Smooth muscle cell (in vitro differentiated cells): ENCODE data around the gene SLC41A3. TPM values are rescaled to one million over a fixed set of nuclear protein-coding genes. Genes with fewer than 3 reads are reported as not detected.

ENCODE experiments used
- DNase-seq: peaks from one replicate; lab custom pipeline; 2025; ENCODE audit not compliant: unreplicated experiment; lab: John Stamatoyannopoulos, UW
- H2AFZ ChIP-seq: fragments of 200-600 bp; sonication (generic); 2 replicates; pipeline ENCODE4 v1.6.0; 2016; ENCODE audit warnings: antibody characterized with exemption, low read depth, mild to moderate bottlenecking
- H3F3A ChIP-seq: fragments of 200-600 bp; sonication (generic); 2 replicates; pipeline ENCODE4 v1.6.0; 2017; ENCODE audit warnings: antibody characterized with exemption, low read depth
- H3K27ac ChIP-seq: fragments of 200-600 bp; sonication (generic); 2 replicates; pipeline ENCODE4 v1.5.1; 2016; ENCODE audit warnings: low read depth, mild to moderate bottlenecking
- H3K27me3 ChIP-seq: fragments of 200-600 bp; sonication (generic); 2 replicates; pipeline ENCODE4 v1.6.1; 2016; ENCODE audit warnings: low read depth, mild to moderate bottlenecking
- H3K36me3 ChIP-seq: fragments of 200-600 bp; sonication (generic); 2 replicates; pipeline ENCODE4 v1.5.1; 2016; ENCODE audit warnings: low read depth
- H3K4me1 ChIP-seq: fragments of 200-600 bp; sonication (generic); 2 replicates; pipeline ENCODE4 v1.5.1; 2016; ENCODE audit warnings: low read depth
- H3K4me2 ChIP-seq: fragments of 200-600 bp; sonication (generic); 2 replicates; pipeline ENCODE4 v1.6.0; 2016; ENCODE audit warnings: mild to moderate bottlenecking
- H3K4me3 ChIP-seq: fragments of 200-600 bp; sonication (generic); 2 replicates; pipeline ENCODE4 v1.5.1; 2016; ENCODE audit warnings: mild to moderate bottlenecking
- H3K79me2 ChIP-seq: fragments of 200-600 bp; sonication (generic); 2 replicates; pipeline ENCODE4 v1.6.0; 2016; ENCODE audit warnings: low read depth, mild to moderate bottlenecking
- H3K9ac ChIP-seq: fragments of 200-600 bp; sonication (generic); 2 replicates; pipeline ENCODE4 v1.6.0; 2016; ENCODE audit warnings: low read depth
- H3K9me3 ChIP-seq: fragments of 200-600 bp; sonication (generic); replicated peaks from 2 replicates; pipeline ENCODE4 v1.5.1; 2016; ENCODE audit warnings: low read depth
- H4K20me1 ChIP-seq: fragments of 200-600 bp; sonication (generic); 2 replicates; pipeline ENCODE4 v1.6.0; 2016; ENCODE audit warnings: low read depth
- WGBS: methylation state at CpG from one replicate; pipeline ENCODE4 v1.1.7; 2016; ENCODE audit warnings: low lambda C conversion rate; 5-methylcytosine and 5-hydroxymethylcytosine counted together
- polyA plus RNA-seq: library from polyadenylated mRNA; unstranded; fragments of >200 nt; fragmentation: Nextera tagmentation; extraction: Ambion mirVana; gene quantifications from 2 replicates; pipeline ENCODE4 v1.2.1, GENCODE V29; 2016
- total RNA-seq: library from RNA; depleted of rRNA; stranded (reverse); fragments of >200 nt; gene quantifications from 2 replicates; pipeline ENCODE4 v1.2.3, GENCODE V29; 2014
- TF ChIP-seq, protein P1 (sequence below): fragments of 200-600 bp; sonication (generic); IDR thresholded peaks from 2 replicates; pipeline ENCODE4 v1.5.1; 2017; ENCODE audit warnings: borderline replicate concordance, mild to moderate bottlenecking, antibody characterized with exemption; ENCODE audit not compliant: insufficient read depth, poor library complexity, severe bottlenecking

The SLC41A3 gene
- total and polyA plus RNA-seq, 2 experiments from 2014 or later = 20.7 to 23.9 TPM

DNA sequence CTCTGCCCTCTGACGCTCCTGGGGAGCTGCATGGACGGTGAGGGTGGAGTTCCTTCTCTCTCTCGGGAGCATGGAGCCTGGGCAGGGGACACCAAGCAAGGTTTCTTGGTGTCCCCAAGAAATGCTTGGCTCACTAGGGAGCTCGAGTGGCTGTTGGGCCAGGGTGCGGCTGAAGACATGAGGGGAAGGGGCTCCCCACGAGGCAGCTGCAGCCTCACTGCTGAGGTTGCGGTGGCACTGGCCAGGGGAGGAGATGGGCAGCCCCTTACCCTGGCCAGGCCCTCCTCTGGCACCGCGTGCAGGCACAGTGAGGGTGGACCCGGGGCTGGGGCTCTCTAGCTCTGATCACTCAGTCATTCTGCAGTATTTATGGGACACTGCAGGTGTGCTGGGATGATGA lies 43.5 kb upstream of the SLC41A3 start:
- Histone ChIP-seq H3K27me3 (no peaks in the 10 kb centered on the region), H3K4me3 (no peak overlapping the region)

DNA sequence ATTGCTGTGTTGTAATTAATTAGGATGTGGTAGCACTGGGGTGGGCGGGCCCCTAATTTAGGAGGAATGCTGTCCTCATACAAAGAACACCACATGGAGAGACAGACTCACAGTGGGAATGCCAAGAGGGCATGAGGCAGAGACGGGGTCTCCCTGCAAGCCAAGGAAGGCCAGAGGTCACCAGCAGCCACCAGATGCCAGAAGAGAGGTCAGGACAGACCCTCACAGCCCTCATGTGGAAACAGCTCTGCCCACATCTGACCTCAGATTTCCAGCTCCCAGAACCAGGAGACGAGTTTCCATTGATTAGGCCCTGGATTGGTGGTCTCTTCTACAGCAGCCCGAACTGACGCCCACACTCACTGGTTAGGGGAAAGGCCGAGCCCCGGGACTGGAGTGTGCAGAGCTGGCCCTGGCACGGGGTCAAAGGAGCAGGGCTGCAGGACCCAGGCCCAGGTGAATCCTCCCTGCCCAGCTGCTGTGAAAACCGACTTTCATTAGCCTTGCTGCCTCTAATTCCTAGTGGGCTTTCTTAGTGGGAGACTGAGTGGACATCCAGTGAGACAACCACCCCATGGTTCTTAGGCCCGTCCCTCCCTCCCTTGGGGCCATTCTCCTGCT lies 43.0 kb upstream of the SLC41A3 start:
- Histone ChIP-seq H3K9ac (no peak overlapping the region), H3K27me3 (no peaks in the 10 kb centered on the region), H3K27ac (no peak overlapping the region), H3K4me3 (no peak overlapping the region), H3F3A (no peaks in the 10 kb centered on the region), H2AFZ (no peak overlapping the region), H3K36me3 (no peaks in the 10 kb centered on the region), H4K20me1 (no peaks in the 10 kb centered on the region), H3K9me3 (no peaks in the 10 kb centered on the region), H3K4me2 (no peak overlapping the region), H3K79me2 (no peaks in the 10 kb centered on the region), H3K4me1 (no peaks in the 10 kb centered on the region)
- WGBS = 80% methylated on average over 10 of the region's 10 CpGs
- TF ChIP-seq, protein P1, sequence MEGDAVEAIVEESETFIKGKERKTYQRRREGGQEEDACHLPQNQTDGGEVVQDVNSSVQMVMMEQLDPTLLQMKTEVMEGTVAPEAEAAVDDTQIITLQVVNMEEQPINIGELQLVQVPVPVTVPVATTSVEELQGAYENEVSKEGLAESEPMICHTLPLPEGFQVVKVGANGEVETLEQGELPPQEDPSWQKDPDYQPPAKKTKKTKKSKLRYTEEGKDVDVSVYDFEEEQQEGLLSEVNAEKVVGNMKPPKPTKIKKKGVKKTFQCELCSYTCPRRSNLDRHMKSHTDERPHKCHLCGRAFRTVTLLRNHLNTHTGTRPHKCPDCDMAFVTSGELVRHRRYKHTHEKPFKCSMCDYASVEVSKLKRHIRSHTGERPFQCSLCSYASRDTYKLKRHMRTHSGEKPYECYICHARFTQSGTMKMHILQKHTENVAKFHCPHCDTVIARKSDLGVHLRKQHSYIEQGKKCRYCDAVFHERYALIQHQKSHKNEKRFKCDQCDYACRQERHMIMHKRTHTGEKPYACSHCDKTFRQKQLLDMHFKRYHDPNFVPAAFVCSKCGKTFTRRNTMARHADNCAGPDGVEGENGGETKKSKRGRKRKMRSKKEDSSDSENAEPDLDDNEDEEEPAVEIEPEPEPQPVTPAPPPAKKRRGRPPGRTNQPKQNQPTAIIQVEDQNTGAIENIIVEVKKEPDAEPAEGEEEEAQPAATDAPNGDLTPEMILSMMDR = no peak
- DNase-seq = no peak

More for the DNA sequence above, 43.5 kb upstream of the SLC41A3 start:
- DNase-seq = no peak
- 90% methylated on average over 10 of the region's 10 CpGs for WGBS
- H4K20me1 ChIP-seq = no peaks in the 10 kb centered on the region
- no peak overlapping the region for H2AFZ ChIP-seq
- TF ChIP-seq, protein P1 = no peak
- no peak overlapping the region for H3K4me2 ChIP-seq
- H3K36me3 ChIP-seq = no peaks in the 10 kb centered on the region
- no peaks in the 10 kb centered on the region for H3F3A ChIP-seq
- no peaks in the 10 kb centered on the region for H3K79me2 ChIP-seq
- no peaks in the 10 kb centered on the region for H3K9me3 ChIP-seq
- H3K9ac ChIP-seq = no peak overlapping the region
- H3K27ac ChIP-seq = no peak overlapping the region
- no peaks in the 10 kb centered on the region for H3K4me1 ChIP-seq

GRCh38 chr3:126126286-126126685 lies 42.4 kb upstream of the SLC41A3 start:
- Histone ChIP-seq H3K4me2 (no peak overlapping the region), H3K9me3 (no peaks in the 10 kb centered on the region), H2AFZ (no peak overlapping the region), H3K4me3 (no peak overlapping the region), H3K36me3 (no peaks in the 10 kb centered on the region), H4K20me1 (no peaks in the 10 kb centered on the region), H3K79me2 (no peaks in the 10 kb centered on the region), H3K27me3 (no peaks in the 10 kb centered on the region), H3K9ac (no peak overlapping the region), H3K27ac (no peak overlapping the region), H3K4me1 (no peaks in the 10 kb centered on the region), H3F3A (no peaks in the 10 kb centered on the region)
- TF ChIP-seq, protein P1 = no peak
- no peak for DNase-seq
- 87% methylated on average over 12 of the region's 12 CpGs for WGBS

- H3K4me1 ChIP-seq = no peaks in the 10 kb centered on the region
- H3F3A ChIP-seq = no peaks in the 10 kb centered on the region
- H4K20me1 ChIP-seq = no peaks in the 10 kb centered on the region
- H3K4me2 ChIP-seq = no peak overlapping the region
- 61% methylated on average over 2 of the region's 2 CpGs for WGBS
- no peaks in the 10 kb centered on the region for H3K79me2 ChIP-seq
- H3K4me3 ChIP-seq = no peak overlapping the region
- no peaks in the 10 kb centered on the region for H3K36me3 ChIP-seq
- DNase-seq = no peak
- H3K9me3 ChIP-seq = no peaks in the 10 kb centered on the region
- H3K27me3 ChIP-seq = no peaks in the 10 kb centered on the region
- H3K9ac ChIP-seq = no peak overlapping the region
- H2AFZ ChIP-seq = no peak overlapping the region
- TF ChIP-seq, protein P1 = no peak
- H3K27ac ChIP-seq = no peak overlapping the region
Observed at GRCh38 chr3:126125781-126126251, 41.9 kb upstream of the SLC41A3 start.
